HepG2 (cell line): ENCODE measurements around the gene AMZ2. TPM values are rescaled to one million over a fixed set of nuclear protein-coding genes. Genes with fewer than 3 reads are reported as not detected.

ENCODE experiments used
- ARHGAP35 ChIP-seq: sonication (generic); formaldehyde crosslinking; IDR thresholded peaks from 2 replicates; pipeline ENCODE4 v1.9.0; 2022; ENCODE audit warnings: mild to moderate bottlenecking, inconsistent platforms, moderate library complexity, missing genetic modification reagents, borderline replicate concordance
- ELF3 ChIP-seq: IDR thresholded peaks from 2 replicates; pipeline ENCODE4 v1.6.1; 2016; ENCODE audit warnings: missing genetic modification reagents, missing compliant biosample characterization
- FOXC1 ChIP-seq: sonication (generic); formaldehyde crosslinking; IDR thresholded peaks from 2 replicates; pipeline ENCODE4 v1.8.0; 2022; ENCODE audit warnings: mild to moderate bottlenecking, missing genetic modification reagents, borderline replicate concordance
- KDM1A ChIP-seq: IDR thresholded peaks from 2 replicates; pipeline ENCODE4 v1.6.1; 2016; ENCODE audit warnings: missing compliant biosample characterization
- KLF9 ChIP-seq: IDR thresholded peaks from 2 replicates; pipeline ENCODE4 v1.6.1; 2016; ENCODE audit warnings: low read depth
- MIXL1 ChIP-seq: IDR thresholded peaks from 2 replicates; pipeline ENCODE4 v1.6.1; 2016
- MTA1 ChIP-seq: sonication (generic); formaldehyde crosslinking; IDR thresholded peaks from 2 replicates; pipeline ENCODE4 v1.4.0; 2020; ENCODE audit warnings: missing genetic modification reagents, mild to moderate bottlenecking, borderline replicate concordance
- PAX8 ChIP-seq: sonication (generic); formaldehyde crosslinking; IDR thresholded peaks from 2 replicates; pipeline ENCODE4 v1.8.0; 2022; ENCODE audit warnings: mild to moderate bottlenecking, missing genetic modification reagents, borderline replicate concordance
- SMAD9 ChIP-seq: sonication (generic); formaldehyde crosslinking; IDR thresholded peaks from 2 replicates; pipeline ENCODE4 v1.5.1; 2020; ENCODE audit warnings: mild to moderate bottlenecking, missing genetic modification reagents
- ZFP90 ChIP-seq: sonication (generic); formaldehyde crosslinking; IDR thresholded peaks from 2 replicates; pipeline ENCODE4 v1.8.0; 2022; ENCODE audit warnings: missing genetic modification reagents, mild to moderate bottlenecking, inconsistent platforms, borderline replicate concordance
- ZNF274 ChIP-seq: sonication (generic); formaldehyde crosslinking; IDR thresholded peaks from 2 replicates; pipeline ENCODE4 v1.5.1; 2020; ENCODE audit warnings: mild to moderate bottlenecking, missing genetic modification reagents
- ZNF724P ChIP-seq: sonication (generic); formaldehyde crosslinking; IDR thresholded peaks from 2 replicates; pipeline ENCODE4 v1.8.0; 2022; ENCODE audit warnings: missing genetic modification reagents, borderline replicate concordance
- ZNF790 ChIP-seq: sonication (generic); formaldehyde crosslinking; IDR thresholded peaks from 2 replicates; pipeline ENCODE4 v1.8.0; 2022; ENCODE audit warnings: missing genetic modification reagents, mild to moderate bottlenecking, borderline replicate concordance
- polyA plus RNA-seq, 8 experiments: library from polyadenylated mRNA; depleted of rRNA in 3 of 8; stranded (reverse) in 7 of 8; unstranded in 1 of 8; fragments of >200 nt; fragmentation: Illumina TruSeq in 4 of 8; extraction: Trizol in 4 of 8; gene quantifications; 2 replicates each; pipeline versions ENCODE4 v1.2.1 to v1.2.3, GENCODE V29; 2011 to 2016; ENCODE audit warnings: low read depth in 4 of 8, missing spikeins in 1 of 8, mixed read lengths in 1 of 8; ENCODE audit not compliant: insufficient read depth in 1 of 8
- total RNA-seq, 5 experiments: library from RNA; depleted of rRNA; stranded (reverse); fragments of >200 nt; fragmentation: Illumina TruSeq; extraction: Trizol; gene quantifications; 2 replicates each; pipeline ENCODE4 v1.2.3, GENCODE V29; 2016; ENCODE audit warnings: low read depth in 1 of 5
- TF ChIP-seq, protein P1 (sequence below): sonication (generic); formaldehyde crosslinking; IDR thresholded peaks from 2 replicates; pipeline ENCODE4 v1.8.1; 2023; ENCODE audit warnings: mild to moderate bottlenecking, moderate library complexity, missing genetic modification reagents
- TF ChIP-seq, protein P2 (sequence below): sonication (generic); formaldehyde crosslinking; IDR thresholded peaks from 2 replicates; pipeline ENCODE4 v1.8.1; 2023; ENCODE audit warnings: mild to moderate bottlenecking, missing genetic modification reagents
- TF ChIP-seq, protein P3 (sequence below): sonication (generic); formaldehyde crosslinking; IDR thresholded peaks from 2 replicates; pipeline ENCODE4 v1.5.0; 2020; ENCODE audit warnings: missing genetic modification reagents, mild to moderate bottlenecking, borderline replicate concordance
- TF ChIP-seq, protein P4 (sequence below): sonication (generic); formaldehyde crosslinking; IDR thresholded peaks from 2 replicates; pipeline ENCODE4 v1.4.0; 2020; ENCODE audit warnings: missing genetic modification reagents, borderline replicate concordance
- TF ChIP-seq, protein P5 (sequence below): sonication (generic); formaldehyde crosslinking; IDR thresholded peaks from 2 replicates; pipeline ENCODE4 v1.5.1; 2020; ENCODE audit warnings: mild to moderate bottlenecking, moderate library complexity, missing genetic modification reagents
- TF ChIP-seq, protein P6 (sequence below): sonication (generic); formaldehyde crosslinking; IDR thresholded peaks from 2 replicates; pipeline ENCODE4 v1.8.0; 2022; ENCODE audit warnings: missing genetic modification reagents, mild to moderate bottlenecking, borderline replicate concordance

Gene AMZ2
- total and polyA plus RNA-seq, 2 of the 13 experiments (the other 11 are each of a cell fraction or from before 2014, with no cell fraction given): 86.9 to 90.2 TPM

DNA sequence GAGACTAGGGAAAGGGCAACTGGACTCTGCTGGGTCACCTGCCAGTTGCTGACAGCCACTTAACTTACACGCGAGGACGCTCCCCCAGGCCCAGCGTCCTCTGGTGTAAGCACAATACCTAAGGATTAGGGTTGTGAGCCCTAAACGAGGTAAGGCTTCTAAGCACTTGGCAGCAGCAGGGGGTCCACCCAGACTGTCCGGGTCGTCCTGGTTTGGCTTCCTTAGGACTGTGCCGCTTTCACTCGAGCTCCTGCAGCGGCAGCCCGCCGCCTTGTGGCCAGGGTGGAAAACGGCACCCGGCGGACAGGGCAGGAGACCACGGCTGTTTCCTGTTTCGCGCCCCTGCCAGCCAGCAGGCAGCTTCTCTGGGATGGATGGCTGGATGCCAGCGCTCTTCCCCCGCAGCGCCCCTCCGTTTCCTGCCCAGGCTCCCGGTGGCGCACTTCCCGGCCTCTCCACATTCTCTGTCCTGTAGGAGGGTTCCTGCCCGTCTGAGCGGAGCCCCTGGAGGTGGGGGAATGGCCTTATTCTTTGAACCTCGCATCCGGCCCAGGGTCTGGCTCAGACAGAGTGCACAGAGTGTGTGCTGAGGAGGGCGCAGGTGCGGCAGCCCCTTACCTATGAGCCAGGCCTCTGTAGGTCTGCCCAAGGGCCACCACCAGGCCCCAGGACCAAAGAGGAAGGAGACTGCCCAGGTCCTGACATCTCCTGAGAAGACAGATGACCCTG lies 47.0 kb upstream of the AMZ2 start (continued):
- TF ChIP-seq, protein P1, sequence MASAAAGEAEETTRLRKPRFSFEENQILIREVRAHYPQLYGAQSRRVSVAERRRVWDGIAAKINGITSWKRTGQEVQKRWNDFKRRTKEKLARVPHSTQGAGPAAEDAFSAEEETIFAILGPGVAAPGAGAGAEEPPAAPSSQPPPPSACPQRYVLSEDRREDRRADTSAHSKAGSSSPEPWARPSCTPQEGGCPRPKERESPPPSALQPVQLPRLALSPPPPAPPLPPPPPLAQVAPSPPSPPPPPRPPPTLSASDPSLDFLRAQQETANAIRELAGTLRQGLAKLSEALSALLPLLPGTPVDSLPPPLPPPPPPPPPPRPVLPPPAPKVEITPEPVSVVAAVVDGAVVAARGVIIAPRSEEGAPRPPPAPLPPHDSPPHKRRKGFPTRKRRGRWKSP (CRISPR knock-in tag): peak; percentile 81
- TF ChIP-seq PAX8 (CRISPR knock-in tag) (0 out of 2 replicates have a peak, but pooled peaks have one; percentile 18), KLF9 (CRISPR knock-in tag) (no peak), KDM1A (CRISPR knock-in tag) (peak; percentile 67; the same call in 1 of the 2 replicates), ZNF274 (peak; percentile 93), ZFP90 (CRISPR knock-in tag) (peak; percentile 46; the same call in 1 of the 2 replicates), ELF3 (CRISPR knock-in tag) (peak; percentile 93), ZNF790 (no peak; the same call in 1 of the 2 replicates), MTA1 (CRISPR knock-in tag) (no peak), SMAD9 (CRISPR knock-in tag) (peak; percentile 80; the same call in 1 of the 2 replicates), ZNF724P (CRISPR knock-in tag) (no peak), ARHGAP35 (CRISPR knock-in tag) (no peak; the same call in 1 of the 2 replicates), MIXL1 (CRISPR knock-in tag) (peak; percentile 39; the same call in 1 of the 2 replicates), FOXC1 (CRISPR knock-in tag) (peak; percentile 95)
- TF ChIP-seq, protein P2, sequence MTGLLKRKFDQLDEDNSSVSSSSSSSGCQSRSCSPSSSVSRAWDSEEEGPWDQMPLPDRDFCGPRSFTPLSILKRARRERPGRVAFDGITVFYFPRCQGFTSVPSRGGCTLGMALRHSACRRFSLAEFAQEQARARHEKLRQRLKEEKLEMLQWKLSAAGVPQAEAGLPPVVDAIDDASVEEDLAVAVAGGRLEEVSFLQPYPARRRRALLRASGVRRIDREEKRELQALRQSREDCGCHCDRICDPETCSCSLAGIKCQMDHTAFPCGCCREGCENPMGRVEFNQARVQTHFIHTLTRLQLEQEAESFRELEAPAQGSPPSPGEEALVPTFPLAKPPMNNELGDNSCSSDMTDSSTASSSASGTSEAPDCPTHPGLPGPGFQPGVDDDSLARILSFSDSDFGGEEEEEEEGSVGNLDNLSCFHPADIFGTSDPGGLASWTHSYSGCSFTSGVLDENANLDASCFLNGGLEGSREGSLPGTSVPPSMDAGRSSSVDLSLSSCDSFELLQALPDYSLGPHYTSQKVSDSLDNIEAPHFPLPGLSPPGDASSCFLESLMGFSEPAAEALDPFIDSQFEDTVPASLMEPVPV (CRISPR knock-in tag): peak; percentile 81
- TF ChIP-seq, protein P3, sequence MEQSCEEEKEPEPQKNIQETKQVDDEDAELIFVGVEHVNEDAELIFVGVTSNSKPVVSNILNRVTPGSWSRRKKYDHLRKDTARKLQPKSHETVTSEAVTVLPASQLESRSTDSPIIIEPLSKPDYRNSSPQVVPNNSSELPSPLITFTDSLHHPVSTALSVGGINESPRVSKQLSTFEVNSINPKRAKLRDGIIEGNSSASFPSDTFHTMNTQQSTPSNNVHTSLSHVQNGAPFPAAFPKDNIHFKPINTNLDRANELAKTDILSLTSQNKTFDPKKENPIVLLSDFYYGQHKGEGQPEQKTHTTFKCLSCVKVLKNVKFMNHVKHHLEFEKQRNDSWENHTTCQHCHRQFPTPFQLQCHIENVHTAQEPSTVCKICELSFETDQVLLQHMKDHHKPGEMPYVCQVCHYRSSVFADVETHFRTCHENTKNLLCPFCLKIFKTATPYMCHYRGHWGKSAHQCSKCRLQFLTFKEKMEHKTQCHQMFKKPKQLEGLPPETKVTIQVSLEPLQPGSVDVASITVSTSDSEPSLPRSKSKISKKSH: peak; percentile 71
- TF ChIP-seq, protein P4, sequence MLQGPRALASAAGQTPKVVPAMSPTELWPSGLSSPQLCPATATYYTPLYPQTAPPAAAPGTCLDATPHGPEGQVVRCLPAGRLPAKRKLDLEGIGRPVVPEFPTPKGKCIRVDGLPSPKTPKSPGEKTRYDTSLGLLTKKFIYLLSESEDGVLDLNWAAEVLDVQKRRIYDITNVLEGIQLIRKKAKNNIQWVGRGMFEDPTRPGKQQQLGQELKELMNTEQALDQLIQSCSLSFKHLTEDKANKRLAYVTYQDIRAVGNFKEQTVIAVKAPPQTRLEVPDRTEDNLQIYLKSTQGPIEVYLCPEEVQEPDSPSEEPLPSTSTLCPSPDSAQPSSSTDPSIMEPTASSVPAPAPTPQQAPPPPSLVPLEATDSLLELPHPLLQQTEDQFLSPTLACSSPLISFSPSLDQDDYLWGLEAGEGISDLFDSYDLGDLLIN (CRISPR knock-in tag): no peak
- TF ChIP-seq, protein P5, sequence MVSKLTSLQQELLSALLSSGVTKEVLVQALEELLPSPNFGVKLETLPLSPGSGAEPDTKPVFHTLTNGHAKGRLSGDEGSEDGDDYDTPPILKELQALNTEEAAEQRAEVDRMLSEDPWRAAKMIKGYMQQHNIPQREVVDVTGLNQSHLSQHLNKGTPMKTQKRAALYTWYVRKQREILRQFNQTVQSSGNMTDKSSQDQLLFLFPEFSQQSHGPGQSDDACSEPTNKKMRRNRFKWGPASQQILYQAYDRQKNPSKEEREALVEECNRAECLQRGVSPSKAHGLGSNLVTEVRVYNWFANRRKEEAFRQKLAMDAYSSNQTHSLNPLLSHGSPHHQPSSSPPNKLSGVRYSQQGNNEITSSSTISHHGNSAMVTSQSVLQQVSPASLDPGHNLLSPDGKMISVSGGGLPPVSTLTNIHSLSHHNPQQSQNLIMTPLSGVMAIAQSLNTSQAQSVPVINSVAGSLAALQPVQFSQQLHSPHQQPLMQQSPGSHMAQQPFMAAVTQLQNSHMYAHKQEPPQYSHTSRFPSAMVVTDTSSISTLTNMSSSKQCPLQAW: peak; percentile 81
- TF ChIP-seq, protein P6, sequence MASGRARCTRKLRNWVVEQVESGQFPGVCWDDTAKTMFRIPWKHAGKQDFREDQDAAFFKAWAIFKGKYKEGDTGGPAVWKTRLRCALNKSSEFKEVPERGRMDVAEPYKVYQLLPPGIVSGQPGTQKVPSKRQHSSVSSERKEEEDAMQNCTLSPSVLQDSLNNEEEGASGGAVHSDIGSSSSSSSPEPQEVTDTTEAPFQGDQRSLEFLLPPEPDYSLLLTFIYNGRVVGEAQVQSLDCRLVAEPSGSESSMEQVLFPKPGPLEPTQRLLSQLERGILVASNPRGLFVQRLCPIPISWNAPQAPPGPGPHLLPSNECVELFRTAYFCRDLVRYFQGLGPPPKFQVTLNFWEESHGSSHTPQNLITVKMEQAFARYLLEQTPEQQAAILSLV: no peak
